Activated CD8-positive, alpha-beta memory T cell treated with anti-CD3 and anti-CD28 coated beads for 4 hours (primary cell): Measurements from ENCODE around the gene PHF24.
"Not testable (repeated sequence)": the region's sequence is repeated elsewhere in the genome, so short reads cannot be mapped to it uniquely, and the experiment has no call there.

Source experiments
- DNase-seq, 2 donors: peaks; one replicate each; pipeline ENCODE4 v3.0.0-alpha.2; 2020; ENCODE audit warnings: low read depth in 2 of 2

Gene PHF24

DNA sequence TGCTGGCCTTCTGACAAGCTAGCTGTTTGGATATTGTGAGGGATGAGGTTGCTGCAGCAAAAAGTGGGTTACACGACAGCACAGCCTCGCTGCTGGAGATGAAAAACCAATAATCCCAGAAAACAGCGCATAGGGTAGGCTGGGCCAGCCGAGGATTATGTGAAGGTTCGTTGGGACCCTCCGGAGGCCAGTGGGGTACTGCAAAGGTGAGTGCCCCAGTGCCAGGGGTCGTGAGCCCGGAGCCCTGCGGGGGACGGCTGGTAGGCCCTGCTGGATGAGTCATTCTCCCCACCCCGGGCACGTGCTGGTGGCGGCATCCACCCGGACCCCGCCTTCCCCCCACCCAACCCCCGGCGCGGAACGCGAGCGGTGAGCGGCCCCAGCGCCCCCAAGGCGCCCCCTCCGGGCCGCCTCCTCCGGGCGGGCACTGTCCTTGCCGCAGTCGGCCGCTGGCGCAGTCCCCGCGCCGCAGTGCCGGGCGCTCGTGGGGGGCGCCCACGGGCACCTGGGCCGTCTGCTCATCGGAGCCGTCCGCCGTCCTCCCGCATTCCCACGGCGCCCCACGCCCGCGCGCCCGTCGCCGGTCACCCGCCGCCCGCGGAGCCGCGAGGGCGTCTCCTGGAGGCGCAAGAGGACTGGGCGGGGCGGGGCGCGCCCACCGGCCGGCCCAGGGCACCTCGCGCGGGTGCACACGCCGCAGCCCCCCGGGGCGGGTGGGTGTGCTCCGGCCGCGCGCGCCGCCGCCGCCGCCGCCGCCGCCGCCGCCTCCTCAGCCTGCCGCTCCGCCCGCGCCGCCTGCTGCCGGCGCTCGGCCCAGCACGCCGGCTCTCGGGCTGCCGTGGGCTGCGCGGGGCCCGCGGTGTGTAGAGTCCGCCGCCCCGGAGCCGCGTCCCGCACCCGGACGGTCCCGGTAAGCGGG, at the start of gene PHF24:
Gene PHF24 (plus strand): TSS at position 794 of the 919 bp plus-strand sequence. CDS start 13,014 bp downstream, outside the sequence.
- peak in 1 of 2 donors; percentile 14 for DNase-seq

GRCh38 chr9:34927061-34927460, 31.0 kb upstream of the PHF24 start:
- DNase-seq, result no peak

DNA sequence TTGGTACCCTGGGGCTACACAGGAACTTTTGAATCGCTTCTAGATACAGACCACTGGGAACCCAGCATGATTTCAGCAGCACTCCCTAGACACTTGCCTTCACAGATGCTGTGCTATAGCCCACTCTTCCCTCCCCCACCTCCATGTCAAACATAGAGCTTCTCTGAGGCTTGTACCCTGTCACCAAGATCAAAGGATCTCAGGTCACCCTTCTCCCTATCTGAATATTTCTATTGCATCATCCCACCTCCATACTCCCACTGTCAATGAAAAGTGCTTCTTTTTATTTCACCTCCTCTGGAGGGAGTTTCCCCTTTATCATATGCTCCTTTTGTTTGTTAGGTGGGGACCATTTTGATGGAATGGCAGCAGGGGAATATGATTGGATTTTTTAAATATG, 29.2 kb upstream of the PHF24 start:
- no peak for DNase-seq

DNA sequence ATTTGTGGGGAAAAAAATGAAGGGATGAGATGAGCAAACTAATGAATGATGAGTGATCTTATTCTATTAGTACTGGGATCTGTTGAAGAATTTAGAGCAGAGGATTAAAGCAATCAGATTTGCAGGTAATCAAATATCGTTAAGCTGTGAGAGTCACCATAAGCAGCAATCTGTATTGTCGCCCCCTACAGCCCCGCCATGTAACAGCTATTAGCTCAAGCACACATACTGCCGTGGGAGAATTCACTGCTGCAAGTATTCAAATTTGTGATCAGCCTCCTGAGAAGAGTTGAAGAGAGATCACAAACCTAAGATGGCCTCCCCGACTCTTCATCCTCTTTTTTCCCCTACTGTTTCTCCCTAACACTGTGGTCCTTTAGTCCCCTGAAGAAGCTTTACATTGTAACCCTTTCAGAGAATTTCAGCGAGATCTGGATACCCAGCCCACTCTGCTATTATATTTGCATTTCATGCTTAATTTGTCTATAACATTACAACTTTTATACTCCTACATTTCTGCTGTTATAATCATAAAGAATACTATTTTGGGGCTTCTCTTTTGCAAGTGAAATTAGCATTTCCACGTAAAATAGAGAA, 28.5 kb upstream of the PHF24 start:
- DNase-seq, result no peak

DNA sequence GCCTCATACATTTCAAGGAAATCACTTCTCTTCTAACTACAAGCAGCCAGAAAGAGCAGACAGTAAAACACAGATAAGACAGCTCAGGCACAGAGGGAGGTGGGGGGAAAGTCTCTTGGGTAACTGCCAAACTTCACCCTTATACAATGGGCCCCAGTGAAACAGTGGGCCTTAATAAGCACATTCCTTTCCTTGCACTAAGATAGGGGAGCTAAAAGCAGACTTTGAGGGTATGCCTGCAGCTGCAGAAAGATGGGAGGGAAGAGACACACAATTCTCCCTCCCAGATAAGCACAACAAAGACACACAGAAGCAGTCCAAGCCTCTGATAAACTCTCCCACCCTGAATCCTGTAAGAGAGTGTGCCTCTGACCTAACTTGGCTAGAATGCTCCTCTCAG, 18.1 kb upstream of the PHF24 start:
- not testable (repeated sequence) for DNase-seq

GRCh38 chr9:34948451-34948850, 9.6 kb upstream of the PHF24 start:
- no peak for DNase-seq

DNA sequence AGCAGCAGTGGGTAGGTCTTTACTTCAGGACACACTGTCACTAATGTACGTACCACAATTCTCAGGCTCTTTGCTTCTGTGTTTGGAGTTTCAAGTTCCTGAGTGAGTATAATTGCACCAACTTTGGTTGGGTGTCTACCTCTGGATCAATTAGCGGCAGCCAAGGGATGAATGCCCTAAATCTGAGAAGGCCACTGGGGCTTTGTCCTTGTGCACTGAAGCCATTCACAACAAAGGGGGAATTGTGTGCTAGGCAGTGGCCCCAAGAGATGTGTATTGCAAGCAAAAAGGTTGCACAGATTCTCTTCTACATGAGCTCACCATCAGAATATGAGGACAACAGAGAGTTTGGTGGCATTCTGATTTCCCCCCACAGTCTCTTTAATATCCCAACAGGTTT, 3.9 kb upstream of the PHF24 start:
- DNase-seq, result no peak

DNA sequence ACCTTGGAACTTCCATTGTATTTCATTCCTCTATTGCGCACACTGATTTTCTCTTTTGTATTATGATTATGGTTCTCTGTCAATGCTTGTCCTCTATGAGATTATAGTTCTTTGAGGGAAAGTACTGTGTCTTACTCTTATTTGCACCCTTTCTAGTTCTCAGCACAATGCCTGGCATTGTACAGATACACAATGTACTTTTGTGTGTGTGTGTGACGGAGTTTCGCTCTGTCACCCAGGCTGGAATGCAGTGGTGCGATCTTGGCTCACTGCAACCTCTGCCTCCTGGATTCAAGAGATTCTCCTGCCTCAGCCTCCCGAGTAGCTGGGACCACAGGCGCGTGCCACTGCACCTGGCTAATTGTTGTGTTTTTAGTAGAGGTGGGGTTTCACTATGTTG, 2.0 kb upstream of the PHF24 start:
- not testable (repeated sequence) for DNase-seq

GRCh38 chr9:34956648-34957047, 1.4 kb upstream of the PHF24 start:
- DNase-seq, result no peak

GRCh38 chr9:34958411-34958982, 412 bp downstream of the PHF24 start:
- no peak for DNase-seq

DNA sequence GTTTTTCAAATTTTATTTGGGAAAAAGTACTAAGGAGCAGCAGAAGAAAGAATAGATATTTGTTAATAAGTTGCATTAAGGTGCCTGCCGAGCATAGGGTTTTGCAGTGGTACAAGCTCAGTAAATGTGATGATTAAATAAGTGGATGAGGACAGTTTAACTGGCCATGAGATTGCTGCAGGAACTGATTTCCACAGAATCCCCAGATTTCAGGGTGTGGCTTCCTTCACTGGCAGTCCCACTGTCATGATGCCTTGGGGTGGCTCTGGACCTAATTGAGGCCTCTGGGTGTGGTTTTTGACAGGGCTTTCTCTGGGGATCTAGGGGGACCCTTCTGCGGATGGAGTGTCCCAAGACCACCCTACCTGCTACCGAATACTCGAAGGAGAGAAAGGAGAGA, 1.4 kb downstream of the PHF24 start:
- no peak for DNase-seq

DNA sequence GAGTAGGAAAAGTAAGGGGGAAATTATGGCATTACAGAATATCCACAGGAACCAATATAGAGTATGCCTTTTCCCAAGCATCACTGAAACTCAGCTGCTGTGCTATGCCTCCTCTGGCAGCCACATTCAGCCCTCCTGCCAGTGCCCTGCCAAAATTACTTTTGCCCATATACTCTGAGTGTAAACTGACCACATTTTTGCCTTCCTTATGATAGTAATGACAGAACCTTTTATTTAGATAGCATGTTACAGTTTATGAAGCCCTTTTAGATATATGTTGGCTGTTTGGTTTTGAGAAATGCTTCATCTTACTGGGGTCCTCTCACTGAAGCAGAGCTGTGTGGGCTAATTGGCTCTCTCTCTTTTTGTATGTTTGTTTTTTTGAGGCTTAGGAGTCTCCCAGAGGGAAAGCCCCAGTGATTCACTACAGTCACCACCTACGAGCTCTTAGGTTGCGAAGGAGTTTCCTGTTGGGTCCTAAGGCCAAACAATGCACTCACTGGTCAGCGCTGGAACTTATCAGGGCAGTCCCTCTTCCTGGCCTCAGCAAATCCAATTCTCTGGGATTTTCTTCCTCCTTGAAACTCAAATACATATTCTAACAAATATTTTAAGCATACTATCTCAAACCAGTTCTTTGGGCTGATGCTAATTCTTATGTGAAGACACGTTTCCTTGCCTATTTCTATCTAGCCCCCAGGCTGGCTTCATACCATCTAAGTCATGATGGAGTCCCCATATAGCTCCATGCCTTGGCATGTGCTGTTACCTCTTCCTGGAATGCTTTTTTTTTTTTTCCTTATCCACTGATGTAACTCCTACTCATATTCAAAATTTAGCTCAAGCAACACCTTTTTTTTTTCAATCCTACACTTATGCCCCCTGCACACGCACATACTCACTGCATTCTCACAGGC, 3.7 kb downstream of the PHF24 start:
- DNase-seq, result no peak

DNA sequence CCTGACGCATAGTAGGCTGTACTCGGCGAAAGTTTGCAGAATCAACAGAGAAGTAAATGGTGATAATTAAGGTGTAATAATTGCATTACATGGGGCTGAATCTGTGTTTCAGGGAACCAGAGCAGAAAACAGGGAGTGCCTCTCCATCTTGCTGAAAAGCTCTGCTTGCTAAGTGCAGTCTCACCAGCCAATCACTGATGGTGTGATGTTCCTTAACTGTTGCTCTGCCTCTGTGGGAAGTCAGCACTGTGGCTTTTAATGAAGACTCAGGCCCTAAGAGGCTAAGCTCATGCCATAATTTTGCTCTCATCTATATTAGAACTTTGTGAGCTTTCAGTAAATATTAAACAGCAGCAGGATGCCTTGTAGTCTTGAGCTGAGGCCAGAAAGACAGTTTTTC, 4.5 kb downstream of the PHF24 start:
- no peak for DNase-seq

- DNase-seq, result no peak
Measured at GRCh38 chr9:34963552-34963951, 5.5 kb downstream of the PHF24 start.

GRCh38 chr9:34964458-34964857, 6.4 kb downstream of the PHF24 start:
- DNase-seq, result no peak

GRCh38 chr9:34971146-34971811, 13.2 kb downstream of the PHF24 start:
- DNase-seq, result no peak

DNA sequence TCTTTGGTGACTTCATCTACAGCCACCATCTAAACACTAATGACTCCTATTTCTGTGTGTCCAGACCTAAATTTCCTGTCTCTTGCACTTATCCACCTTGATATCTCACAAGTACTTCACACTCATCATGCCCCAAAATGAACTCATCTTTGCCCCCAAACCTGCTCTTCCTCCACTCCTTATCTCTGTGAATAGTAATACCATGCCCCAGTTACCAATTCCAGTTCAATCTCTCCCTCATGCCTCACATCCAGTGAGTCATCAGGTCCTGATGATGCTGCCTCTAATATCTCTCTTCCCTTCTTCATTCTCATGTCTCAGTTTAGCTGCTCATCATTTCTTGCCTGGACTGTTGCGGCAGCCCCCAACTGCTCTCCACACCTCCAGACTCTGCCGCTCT, 16.6 kb downstream of the PHF24 start:
- no peak for DNase-seq

DNA sequence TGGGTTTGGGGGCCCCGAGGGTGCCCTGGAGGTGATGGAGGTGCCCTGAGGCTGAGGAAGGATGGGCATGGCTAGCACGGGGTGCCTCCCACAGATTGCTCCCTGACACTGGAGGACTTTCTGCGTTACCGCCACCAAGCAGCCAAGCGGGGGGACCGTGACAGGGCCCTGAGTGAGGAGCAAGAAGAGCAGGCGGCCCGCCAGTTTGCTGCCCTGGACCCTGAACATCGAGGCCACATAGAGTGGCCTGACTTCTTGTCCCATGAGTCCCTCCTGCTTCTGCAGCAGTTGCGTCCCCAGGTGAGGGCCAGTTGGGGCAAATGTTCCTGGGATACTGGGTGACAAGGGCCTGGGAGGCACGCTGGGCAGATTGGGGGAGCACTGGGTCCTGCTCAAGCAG, 18.4 kb downstream of the PHF24 start:
- DNase-seq, result no peak

DNA sequence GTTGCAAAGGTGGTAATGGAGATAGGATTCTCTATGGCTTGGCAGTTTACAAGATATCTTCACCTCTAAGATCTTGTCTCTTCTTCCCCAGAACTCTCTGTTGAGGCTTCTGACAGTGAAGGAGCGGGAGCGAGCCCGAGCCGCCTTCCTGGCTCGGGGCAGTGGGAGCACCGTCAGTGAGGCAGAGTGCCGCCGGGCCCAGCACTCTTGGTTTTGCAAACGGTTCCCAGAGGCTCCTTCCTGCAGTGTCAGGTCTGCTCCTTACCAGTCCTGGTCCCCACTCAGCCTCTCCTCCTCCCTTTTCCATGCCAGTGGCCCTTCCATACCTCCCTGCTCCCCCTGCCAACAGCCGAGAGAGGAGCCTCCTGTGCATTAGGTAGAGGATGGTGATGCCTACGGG, 18.9 kb downstream of the PHF24 start:
- no peak for DNase-seq

DNA sequence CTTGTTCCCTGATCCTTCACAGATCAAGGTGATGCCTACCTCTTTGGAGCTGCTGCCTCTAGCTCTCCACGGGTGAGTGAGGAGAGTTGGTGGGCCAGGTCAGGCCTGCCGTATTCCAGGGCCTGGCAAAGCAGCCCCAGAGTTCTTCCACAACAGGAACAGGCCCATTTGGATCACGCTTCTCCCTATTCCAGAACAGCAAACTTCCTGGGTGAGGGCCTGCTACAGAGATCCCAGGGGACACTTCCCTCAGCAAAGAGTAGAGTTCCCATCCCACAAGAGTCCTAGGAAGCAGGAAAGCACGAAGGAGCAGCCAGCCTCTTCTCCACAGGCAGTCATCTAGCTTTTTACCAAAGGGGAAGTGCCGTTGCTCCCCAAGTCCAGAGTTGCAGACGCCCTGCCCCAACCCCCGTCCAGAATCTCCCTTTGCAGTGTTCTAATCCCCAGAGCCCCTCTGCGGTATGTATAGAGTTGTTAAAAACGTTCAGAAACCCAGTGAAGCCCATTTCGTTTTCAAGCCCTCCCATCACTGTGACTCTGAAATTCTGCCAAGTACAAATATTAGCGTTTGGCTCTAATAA, 22.2 kb downstream of the PHF24 start:
- DNase-seq, result no peak

DNA sequence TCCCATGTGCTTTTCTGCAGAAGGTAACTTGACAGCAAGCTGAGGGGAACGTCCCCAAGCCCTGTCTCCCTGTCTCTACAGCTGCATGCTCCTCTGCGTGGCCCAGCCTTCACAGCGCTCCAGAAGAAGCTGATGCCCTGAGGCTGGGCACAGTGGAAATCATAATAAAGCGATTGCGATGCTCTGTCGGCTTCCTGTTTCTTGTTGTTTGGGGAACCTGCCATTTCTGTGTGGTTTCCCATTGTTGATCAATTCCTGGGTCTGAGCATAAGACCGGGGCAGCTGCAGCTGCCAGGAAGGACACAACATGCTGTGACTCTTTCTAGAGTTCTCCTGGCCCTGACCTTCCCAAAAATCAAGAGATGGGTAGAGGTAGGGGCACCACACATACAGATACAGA, 24.3 kb downstream of the PHF24 start:
- no peak for DNase-seq
